HG03280 (cell line): Measurements from ENCODE around the gene SNORC.
"Not testable (repeated sequence)": the region's sequence is repeated elsewhere in the genome, so short reads cannot be mapped to it uniquely, and the experiment has no call there.

Source experiments
- ATAC-seq: cut with Tn5 transposase; IDR thresholded peaks from one replicate; pipeline ENCODE4 v1.9.1; 2021; ENCODE audit warnings: mild to moderate bottlenecking, moderate library complexity; ENCODE audit not compliant: unreplicated experiment

Gene SNORC

GRCh38 chr2:232870018-232870765 lies at the start of gene SNORC:
SNORC (plus strand) TSS chr2:232870264; CDS start chr2:232870342, 78 bp downstream.
- no peak for ATAC-seq

GRCh38 chr2:232829988-232830387 lies 40.1 kb upstream of the SNORC start:
- no peak for ATAC-seq

- no peak for ATAC-seq
Observed at GRCh38 chr2:232831496-232831895, 38.6 kb upstream of the SNORC start.

- no peak for ATAC-seq
Observed at GRCh38 chr2:232833830-232834229, 36.2 kb upstream of the SNORC start.

- no peak for ATAC-seq
Observed at GRCh38 chr2:232835687-232836208, 34.3 kb upstream of the SNORC start.

GRCh38 chr2:232836934-232837333 lies 33.1 kb upstream of the SNORC start:
- ATAC-seq = no peak

GRCh38 chr2:232838406-232838874 lies 31.6 kb upstream of the SNORC start:
- ATAC-seq = no peak

- no peak for ATAC-seq
Observed at GRCh38 chr2:232839411-232840079, 30.5 kb upstream of the SNORC start.

GRCh38 chr2:232842689-232843088 lies 27.4 kb upstream of the SNORC start:
- ATAC-seq = no peak

GRCh38 chr2:232843834-232844233 lies 26.2 kb upstream of the SNORC start:
- no peak for ATAC-seq

- no peak for ATAC-seq
Observed at GRCh38 chr2:232846055-232846454, 24.0 kb upstream of the SNORC start.

GRCh38 chr2:232850039-232850438 lies 20.0 kb upstream of the SNORC start:
- no peak for ATAC-seq

GRCh38 chr2:232852081-232852480 lies 18.0 kb upstream of the SNORC start:
- ATAC-seq = not testable (repeated sequence)

- ATAC-seq = no peak
Observed at GRCh38 chr2:232852676-232853075, 17.4 kb upstream of the SNORC start.

- ATAC-seq = no peak
Observed at GRCh38 chr2:232854082-232854481, 16.0 kb upstream of the SNORC start.

- ATAC-seq = no peak
Observed at GRCh38 chr2:232857158-232857563, 12.9 kb upstream of the SNORC start.

GRCh38 chr2:232859385-232859916 lies 10.6 kb upstream of the SNORC start:
- ATAC-seq = no peak

- ATAC-seq = no peak
Observed at GRCh38 chr2:232860593-232861241, 9.3 kb upstream of the SNORC start.

- no peak for ATAC-seq
Observed at GRCh38 chr2:232861353-232861752, 8.7 kb upstream of the SNORC start.

- no peak for ATAC-seq
Observed at GRCh38 chr2:232863996-232864395, 6.1 kb upstream of the SNORC start.

GRCh38 chr2:232865165-232865564 lies 4.9 kb upstream of the SNORC start:
- ATAC-seq = no peak
